G401.6 (cell line): ENCODE measurements around the gene PUM2.
"Not testable (repeated sequence)": the region's sequence is repeated elsewhere in the genome, so short reads cannot be mapped to it uniquely, and the experiment has no call there.

ENCODE experiments used
- FAIRE-seq: peaks from 2 replicates; lab custom pipeline; 2012; peaks lifted over from hg19 to GRCh38; lab: Jason Lieb, UNC

Gene PUM2

DNA sequence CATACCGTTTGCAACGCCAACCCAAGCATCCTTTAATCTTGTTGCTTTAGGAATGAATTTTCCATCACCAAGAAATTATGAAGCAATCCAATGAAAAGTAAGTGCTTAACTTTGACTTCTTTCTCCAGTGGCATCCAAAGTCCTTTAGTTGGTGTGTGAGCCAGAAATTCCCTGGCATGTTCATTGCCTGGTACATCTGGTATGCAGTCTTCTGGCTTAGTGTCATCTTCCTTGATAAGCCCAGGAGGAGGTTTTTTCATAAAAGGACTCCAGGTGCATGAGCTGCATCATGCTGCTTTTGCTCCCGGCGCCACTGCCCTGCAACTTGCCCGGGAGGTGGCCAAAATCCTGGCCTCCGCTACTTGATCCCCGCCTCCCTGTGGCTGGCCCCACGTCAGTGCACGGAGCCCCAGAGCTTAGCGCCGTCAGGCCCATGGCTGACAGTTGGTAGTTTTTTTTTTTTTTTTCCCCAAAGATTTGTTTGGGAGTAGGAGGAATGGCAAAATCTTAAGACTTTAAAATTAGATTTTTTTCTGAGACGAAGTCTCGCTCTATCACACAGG is 58.7 kb downstream of the PUM2 start:
- no peak for FAIRE-seq

DNA sequence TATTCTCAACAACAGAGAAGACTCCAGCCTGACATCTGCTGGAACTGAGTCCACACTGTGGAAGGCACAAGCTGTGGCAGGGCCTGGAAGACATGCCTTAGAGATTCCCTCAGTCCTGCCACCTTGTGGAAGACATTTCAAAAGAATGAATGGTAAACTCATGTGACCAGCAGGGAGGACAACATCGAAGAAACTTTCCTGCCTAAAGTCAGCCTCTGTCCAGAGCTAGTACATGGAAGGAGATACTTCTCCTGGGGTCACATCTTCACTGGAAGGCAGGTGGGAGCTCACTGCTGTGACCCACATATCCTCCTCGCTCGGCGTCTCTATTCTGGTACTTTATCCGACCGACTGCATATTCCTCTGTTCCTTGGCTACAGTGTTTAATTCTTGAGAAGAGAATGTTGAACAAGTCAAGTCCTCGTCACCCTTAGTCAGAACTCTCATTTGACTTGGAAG is 59.5 kb downstream of the PUM2 start:
- peak; percentile 98 for FAIRE-seq

DNA sequence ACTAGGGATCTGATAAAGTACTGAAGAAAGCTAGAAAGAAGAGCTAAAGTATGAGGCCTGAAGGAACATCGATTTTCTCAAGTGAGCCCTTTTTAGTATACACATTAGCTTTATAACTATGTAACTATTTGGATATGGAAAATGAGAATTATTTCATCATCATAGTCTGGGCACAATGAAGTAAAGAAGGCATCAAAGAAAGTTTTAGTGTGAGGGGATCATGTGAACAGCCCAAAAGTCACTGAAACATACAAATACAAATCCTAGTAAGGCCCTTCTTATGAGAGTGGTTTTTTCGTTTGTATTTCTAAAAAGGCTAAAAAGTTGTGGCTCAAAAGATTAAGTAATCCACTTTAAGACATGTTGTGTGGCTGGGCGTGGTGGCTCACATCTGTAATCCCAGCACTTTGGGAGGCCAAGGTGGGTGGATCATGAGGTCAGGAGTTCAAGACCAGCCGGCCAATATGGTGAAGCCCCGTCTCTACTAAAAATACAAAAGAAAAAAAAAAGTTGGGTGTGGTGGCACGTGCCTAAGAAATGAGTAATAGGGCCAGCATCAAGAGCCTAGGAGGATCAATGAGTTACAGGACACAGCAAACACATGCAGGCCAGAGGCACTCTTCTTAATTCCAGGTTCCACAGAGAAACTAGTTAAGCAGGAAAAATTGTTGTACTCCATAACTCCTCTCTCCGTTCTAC is 61.9 kb downstream of the PUM2 start:
- no peak for FAIRE-seq

DNA sequence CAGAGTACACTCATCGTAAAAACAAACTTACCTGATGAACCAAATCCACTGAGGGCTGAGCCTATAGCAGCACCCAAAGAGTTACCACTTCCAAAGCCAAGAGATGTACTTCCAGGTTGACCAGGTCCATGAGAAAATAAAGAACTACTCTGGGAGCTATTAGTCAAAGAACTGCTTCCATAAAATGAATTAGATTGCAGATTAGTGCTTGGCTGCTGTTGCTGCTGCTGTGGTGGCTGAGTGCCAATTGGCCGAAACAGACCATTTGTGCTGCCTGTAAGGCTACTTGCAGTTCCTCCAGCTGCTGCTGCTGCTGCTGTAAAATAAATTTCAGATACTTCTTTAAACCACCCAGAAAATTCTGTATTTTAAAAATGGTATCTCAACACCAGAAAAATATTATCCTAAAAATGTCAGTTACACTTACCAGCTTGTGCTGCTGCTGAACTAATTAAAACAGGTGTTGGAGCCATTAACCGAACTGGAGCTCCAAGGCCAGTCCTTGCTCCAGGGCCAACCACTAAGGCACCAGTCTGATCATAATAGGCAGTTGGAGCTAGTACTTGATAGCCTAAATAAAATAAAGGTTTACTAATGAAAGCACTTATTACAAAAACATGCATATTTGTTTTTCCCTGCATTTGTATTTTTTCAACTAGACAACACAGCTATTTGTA is 67.6 kb downstream of the PUM2 start:
- FAIRE-seq, result no peak

DNA sequence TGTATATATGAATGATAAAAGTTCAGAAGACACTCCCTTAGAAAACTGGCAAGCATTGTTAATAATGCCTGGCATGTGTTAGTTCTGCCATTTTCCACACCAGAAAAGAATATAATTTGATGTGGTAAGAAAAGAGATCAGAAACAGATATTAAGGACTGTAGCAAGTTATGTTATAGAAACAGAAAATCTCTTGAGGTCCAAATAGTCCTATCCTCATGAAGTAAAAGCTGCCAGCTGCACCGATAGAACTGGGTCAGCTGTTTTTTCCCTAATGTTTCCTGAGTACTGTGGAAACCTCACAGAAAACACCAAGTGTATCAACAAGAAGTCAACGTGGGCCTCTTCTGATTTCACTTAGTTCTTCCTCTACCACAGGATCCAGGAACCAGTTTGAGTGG is 68.8 kb downstream of the PUM2 start:
- no peak for FAIRE-seq

DNA sequence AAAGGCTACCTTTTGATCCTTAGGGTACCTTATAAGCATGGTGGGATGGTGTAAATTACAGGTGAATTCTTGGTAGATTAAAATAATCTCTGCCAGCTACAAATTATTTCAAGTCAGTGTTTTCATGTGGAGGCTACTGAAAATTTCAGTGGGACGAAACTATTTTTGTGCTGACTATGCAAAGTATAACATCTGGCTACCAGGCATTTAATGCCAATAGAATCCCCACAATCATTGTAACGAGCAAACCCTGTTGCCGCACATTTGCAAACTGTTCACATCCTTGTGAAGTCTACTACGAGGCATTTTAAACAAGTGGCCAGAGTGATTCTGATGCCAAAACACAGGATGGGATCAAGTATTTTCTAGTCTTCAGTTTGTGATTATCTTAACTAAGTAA is 77.6 kb downstream of the PUM2 start:
- FAIRE-seq, result no peak

DNA sequence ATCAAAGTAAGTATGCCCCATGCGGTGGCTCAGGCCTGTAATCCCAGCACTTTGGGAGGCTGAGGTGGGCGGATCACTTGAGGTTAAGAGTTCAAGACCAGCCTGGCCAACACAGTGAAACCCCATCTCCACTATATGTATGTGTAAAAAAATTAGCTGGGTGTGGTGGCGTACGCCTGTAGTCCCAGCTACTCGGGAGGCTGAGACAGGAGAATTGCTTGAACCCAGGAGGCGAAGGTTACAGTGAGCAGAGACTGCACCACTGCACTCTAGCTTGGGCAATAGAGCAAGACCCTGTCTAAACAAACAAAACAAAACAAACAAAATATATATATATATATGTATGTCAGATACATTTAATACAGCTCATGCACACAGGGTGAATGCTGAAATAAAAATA is 82.3 kb downstream of the PUM2 start:
- not testable (repeated sequence) for FAIRE-seq

DNA sequence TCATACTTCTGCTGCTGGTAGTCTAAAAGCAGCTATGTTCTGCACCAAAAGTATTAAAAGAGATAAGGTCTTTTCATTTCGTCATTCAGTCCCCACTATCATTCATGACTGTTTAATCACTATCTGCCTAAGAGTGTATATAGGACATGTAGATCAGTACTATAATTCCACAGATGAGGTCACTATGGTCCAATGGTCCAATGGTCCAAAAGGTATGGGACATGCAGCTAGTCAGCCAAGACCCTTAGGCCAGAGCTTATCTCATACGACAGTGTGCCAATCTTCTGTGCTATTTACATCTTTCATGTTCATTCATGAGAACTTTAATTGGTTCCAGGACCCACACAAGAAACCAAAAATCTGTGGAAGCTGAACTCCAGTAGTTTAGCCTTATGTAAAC is 83.1 kb downstream of the PUM2 start:
- FAIRE-seq, result no peak

DNA sequence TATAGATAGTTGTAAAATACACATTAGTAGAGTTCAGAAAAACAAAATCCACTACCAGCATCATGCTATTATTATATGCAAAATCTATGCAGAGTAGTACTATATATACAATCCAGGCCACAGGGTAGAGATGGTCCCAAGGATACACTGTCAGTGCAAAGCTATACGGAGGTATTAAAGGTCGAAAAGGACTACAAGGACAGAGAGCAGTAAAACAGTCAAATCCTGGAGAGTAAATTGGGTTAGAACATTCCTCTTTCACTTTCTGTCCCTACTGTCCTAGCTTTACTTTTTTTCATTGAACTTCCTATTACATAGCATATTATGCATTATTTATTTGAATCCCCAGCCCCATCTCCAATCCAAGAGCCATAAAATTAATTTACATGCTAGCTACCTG is 86.0 kb downstream of the PUM2 start:
- FAIRE-seq, result no peak

DNA sequence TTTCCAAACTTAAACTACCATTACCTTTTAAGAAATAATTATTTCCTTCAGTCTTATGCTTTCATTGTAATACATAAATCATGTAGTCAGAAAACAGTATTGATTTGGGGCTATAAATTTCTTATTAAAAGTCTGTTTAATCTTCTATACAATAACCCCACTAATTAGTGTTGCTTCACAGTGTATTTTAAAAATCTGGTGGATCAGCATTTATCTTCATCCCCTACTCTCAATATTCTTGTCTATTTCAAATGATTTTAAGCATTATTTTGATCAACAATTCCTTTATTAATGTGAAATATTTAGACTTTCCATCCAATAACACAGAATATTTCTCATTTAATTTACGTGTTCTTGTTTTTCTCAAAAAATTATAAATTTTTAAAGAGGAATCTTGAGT is 93.2 kb downstream of the PUM2 start:
- FAIRE-seq, result no peak

DNA sequence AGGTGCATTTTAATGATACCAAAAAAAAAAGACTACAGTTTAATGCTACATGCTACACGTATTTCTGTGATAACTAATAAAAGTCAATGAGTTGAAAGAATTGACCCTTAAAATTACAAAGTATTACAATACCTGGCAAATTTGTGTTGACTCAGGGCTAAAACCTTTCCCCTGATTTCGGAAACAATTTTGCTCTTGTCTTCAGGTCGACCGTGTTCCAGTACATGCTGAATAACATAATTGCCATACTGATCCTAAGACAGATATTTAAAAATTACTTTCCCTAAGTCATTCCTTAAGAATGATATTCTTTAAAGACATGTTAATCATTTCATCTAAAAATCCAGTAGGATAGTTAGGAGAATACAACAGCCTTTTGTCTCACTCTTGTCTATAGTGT is 95.9 kb downstream of the PUM2 start:
- FAIRE-seq, result no peak

DNA sequence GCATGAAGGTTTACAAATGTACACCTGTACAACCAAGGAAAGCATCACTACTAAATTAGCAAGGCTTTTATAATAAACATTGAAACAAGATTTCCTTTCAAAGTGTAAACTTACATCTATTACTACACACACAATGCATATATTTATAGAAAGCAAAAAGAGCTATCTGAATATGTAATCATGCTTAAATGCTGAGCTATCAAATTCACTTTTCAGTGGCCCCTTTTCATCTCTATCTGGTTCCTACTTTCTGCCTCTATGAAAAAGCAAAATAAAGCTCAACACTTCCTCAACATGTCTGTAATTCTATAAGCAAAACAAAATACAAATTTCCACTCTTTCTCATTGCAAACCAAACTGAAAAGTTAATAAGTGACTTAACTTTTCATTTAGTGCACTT is 100.2 kb downstream of the PUM2 start:
- FAIRE-seq, result no peak

DNA sequence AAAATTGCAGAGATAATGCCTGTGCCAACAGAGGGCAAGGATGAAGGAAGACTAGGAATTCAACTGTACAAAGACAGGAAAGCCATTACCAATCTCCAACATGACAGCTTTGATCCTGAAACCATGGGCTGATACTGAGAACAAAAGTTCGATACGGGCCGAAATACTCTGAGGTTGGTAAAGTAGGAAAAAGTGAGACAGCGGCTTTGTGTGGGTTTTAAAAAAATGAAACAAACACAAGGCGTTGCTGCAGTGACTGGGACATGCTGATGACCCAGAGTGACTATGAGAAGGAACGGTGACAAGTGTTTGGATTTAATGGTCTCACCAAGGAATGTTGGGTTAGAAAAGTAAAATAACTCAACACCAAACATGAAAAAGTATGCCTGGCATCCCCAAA is 101.5 kb downstream of the PUM2 start:
- FAIRE-seq, result no peak

DNA sequence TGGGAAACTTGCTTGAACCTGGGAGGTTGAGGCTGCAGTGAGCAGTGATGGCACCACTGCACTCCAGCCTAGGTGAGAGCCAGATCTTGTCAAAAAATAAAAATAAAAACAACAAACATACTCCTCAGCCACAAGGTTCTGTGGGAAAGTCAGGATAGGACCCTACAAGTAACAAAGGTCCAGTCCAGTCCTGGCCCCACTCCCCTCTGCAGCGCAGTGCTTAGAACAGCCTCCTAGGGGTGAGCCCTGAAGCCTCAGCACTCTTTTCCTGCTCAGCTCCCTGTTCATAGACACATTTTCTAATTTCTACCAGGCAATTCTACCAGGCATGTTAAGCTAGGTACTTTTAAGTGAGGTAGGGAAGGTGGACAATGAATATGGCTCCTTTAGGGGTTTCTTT is 103.6 kb downstream of the PUM2 start:
- FAIRE-seq, result no peak

DNA sequence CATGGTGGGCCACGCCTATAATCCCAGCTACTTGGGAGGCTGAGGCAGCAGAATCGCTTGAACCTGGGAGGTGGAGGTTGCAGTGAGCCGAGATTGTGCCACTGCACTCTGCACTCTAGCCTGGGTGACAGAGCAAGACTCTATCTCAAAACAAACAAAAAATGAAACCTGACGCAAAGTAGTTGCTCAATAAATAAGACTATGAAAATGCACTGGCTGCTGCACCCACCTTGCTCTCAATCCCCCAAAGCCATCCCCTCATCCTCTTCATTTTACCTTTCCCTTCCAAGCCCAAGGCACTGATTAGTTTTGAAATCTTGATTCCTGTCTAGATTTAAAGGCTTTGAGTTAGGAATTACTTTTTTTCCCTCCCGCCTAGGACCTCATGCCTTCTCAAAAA is 107.0 kb downstream of the PUM2 start:
- FAIRE-seq, result not testable (repeated sequence)

DNA sequence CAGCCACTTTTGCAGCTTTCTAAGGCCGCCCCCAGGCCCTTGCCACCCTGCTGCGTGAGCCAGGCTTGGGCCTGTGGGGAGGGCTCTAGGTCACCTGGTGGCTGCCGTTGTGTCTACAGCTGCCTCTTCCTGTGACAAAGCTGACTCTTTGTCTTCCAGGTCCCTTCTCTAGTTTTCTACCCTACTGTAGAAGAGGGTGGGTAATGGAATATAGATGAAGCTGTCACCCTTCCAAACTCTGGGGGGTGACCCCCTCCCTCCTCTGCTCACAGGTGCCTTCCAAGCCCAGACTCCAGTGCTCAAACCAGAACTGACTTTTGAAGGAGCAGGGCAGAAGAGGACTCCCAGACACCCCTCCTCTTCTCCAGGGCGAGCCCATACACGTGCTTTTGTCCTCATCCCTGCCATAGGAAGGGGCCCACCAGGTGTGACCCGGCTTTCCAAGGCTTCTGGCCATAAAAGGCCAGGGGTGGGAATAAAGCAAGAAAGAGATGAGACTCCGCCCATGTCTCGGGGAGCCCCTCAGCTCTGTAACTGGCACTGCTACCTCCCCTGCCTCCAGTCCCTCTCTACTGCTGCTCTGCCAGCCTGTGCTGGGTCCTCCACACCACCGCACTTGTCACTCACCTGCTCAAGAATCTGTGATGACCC is 107.8 kb downstream of the PUM2 start:
- no peak for FAIRE-seq

DNA sequence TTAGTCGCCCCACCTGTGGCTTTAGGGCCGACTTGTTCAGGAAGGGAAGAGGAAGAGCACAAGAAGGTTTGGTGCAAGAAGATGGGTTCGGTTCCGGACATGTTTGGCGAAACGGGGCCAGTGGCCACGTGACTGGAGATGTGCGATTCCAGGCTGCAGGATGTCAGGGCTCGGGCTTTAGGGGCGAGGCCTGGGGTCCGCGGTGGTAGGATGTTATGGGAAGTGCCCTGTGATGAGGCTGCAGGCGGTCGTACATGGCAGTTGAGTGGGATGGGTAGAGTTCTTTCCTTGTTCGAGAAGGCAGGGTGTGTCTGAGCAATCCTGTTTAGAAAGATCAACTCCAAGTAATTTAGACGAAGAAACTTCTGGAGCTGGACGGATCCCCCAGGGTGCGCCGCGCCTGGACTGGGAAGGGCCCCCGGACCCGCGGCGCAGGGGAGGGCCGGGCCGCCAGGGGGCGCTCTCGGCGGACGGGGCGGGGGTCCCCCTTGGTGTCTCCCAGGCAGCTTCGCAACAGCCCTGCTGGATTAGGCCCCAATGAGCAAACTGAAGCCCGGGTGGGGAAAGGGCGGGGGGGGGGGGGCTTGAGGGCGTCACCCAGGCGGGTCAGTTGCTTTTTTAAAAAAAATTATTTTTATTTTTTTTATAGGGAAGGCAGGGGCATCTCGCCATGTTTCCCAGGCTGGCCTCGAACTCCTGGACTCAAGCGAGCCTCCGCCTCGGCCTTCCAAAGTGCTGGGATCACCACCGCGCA is 108.5 kb downstream of the PUM2 start:
- no peak for FAIRE-seq

DNA sequence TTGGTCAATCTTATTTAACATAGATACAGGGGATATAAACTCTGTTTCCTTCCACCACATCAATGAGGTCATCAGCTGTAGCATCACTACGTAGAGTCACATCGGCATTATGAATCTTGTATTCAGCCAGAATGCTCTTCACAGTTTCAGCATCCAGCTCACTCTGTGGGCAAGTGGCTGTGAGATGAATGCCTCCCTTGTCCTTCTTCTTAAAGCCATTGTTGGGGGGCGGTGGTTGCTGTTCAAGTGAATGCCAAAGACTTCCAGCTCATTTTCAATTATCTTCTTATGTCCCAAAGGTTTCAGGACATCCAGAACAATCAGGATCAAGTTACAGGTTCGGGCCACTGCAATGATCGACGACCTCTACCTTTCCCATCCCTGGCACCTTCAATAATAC is 110.4 kb downstream of the PUM2 start:
- FAIRE-seq, result not testable (repeated sequence)

DNA sequence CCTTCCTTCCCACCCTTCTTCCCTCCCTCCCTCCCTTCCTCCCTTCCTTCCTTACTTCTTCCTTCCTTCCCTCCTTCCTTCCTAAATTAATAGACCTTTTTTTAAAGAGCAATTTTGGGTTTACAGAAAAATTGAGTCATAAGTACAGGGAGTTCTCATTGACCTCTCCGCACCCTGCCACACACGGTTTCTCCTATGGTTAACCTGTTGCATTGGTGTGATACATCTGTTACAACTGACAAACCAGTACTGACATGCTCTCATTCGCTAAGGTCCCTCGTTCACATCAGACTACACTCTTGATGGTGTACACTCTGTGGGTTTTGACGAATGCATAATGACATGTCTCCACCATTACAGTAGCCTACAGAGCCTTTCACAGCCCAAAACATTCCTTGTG is 114.1 kb downstream of the PUM2 start:
- FAIRE-seq, result no peak

DNA sequence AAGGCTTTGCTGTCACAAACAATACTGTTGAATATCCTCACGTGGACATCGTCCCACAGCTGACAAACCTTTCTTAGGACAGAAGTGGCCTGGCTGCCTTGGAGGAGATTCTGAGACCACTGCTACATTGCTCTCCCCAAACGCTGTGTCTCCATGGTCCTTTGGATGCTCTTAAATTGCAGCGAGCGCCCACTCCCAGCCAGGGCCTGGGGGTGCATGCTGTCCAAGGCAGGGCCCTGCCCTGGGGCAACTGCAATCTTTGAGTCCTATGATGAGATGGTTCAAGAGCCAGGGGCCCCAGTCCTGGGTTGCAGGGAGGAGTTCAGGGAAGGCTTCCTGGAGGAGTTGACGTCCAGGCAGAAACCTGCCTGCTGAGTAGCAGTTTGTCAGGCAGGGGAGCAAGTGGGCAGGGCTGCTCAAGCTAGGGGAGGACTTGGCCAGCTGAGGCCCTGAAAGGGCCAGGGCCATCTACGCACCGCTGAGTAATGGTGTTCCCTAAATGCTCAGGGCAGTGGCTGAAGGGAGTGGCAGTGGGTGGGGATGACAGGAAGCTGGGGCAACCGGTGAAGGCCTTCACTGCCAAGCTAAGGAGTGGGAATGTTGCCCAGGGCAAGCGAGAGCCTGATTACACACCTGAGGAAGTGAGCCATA is 114.9 kb downstream of the PUM2 start:
- FAIRE-seq, result no peak

DNA sequence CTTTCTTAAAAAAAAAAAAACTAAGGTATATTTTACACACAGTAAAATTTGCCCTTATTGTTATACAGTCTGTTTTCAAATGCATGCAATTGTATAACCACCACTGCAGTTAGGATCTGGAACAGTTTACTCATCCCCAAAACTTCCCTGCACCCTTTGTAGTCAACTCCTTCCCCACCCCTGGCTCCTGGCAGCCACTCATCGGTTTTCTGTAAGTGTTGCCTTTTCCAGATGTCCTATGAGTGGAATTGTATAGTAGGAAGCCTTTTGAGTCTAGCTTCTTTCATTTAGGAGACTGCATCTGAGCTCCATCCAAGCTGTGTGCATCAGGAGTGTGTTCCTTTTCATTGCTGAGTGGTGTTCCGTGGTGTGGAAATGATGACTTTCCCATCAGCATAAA is 116.0 kb downstream of the PUM2 start:
- not testable (repeated sequence) for FAIRE-seq

DNA sequence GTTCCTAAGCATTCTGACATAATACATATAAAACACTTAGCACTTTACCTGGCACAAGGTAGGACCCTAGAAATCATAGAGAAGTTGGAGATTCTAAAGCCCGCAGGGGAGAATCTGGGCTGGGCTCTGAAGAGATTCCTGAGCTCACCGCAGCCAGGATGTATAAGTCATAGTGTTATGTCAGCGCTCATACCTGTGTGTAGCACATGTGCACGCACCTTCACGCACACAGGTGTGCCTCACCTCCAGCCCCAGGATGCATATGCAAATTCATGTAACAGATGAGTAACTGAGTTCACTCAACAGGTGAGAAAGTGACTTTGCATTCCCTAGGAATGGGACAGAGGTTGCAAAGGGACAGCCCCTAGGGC is 117.8 kb downstream of the PUM2 start:
- FAIRE-seq, result no peak
